Fibroblast of upper back skin (primary cell): ENCODE results near the gene ATP11C.
"Not testable (repeated sequence)": the region's sequence is repeated elsewhere in the genome, so short reads cannot be mapped to it uniquely, and the experiment has no call there.

ENCODE experiments used
- DNase-seq: peaks from one replicate; pipeline ENCODE4 v3.0.0-alpha.2; 2013

The ATP11C gene

GRCh38 chrX:139924069-139924695 is 8.7 kb downstream of the ATP11C start:
- DNase-seq, result no peak

GRCh38 chrX:139921142-139921541 is 11.7 kb downstream of the ATP11C start:
- DNase-seq, result not testable (repeated sequence)

- DNase-seq, result no peak
Measured at GRCh38 chrX:139920316-139920715, 12.5 kb downstream of the ATP11C start.

- DNase-seq, result no peak
Measured at GRCh38 chrX:139914421-139914820, 18.4 kb downstream of the ATP11C start.

GRCh38 chrX:139909712-139910111 is 23.1 kb downstream of the ATP11C start:
- DNase-seq, result no peak

- no peak for DNase-seq
Measured at GRCh38 chrX:139907078-139907477, 25.8 kb downstream of the ATP11C start.

GRCh38 chrX:139905743-139906142 is 27.1 kb downstream of the ATP11C start:
- no peak for DNase-seq

- no peak for DNase-seq
Measured at GRCh38 chrX:139905051-139905450, 27.8 kb downstream of the ATP11C start.

- no peak for DNase-seq
Measured at GRCh38 chrX:139903210-139903609, 29.6 kb downstream of the ATP11C start.

- no peak for DNase-seq
Measured at GRCh38 chrX:139902559-139902958, 30.3 kb downstream of the ATP11C start.

- DNase-seq, result no peak
Measured at GRCh38 chrX:139898334-139898733, 34.5 kb downstream of the ATP11C start.

GRCh38 chrX:139892512-139892911 is 40.3 kb downstream of the ATP11C start:
- DNase-seq, result no peak

- peak; percentile 72 for DNase-seq
Measured at GRCh38 chrX:139890991-139891700, 41.7 kb downstream of the ATP11C start.

GRCh38 chrX:139889760-139890159 is 43.1 kb downstream of the ATP11C start:
- DNase-seq, result peak; percentile 34

GRCh38 chrX:139883984-139884383 is 48.9 kb downstream of the ATP11C start:
- DNase-seq, result no peak

- DNase-seq, result peak; percentile 61
Measured at GRCh38 chrX:139882299-139882698, 50.6 kb downstream of the ATP11C start.

- peak; percentile 83 for DNase-seq
Measured at GRCh38 chrX:139881572-139881971, 51.3 kb downstream of the ATP11C start.

GRCh38 chrX:139881130-139881529 is 51.7 kb downstream of the ATP11C start:
- peak; percentile 76 for DNase-seq

- no peak for DNase-seq
Measured at GRCh38 chrX:139877710-139878414, 55.0 kb downstream of the ATP11C start.

- no peak for DNase-seq
Measured at GRCh38 chrX:139875841-139876240, 57.0 kb downstream of the ATP11C start.

GRCh38 chrX:139869796-139870195 is 63.1 kb downstream of the ATP11C start:
- no peak for DNase-seq

GRCh38 chrX:139864640-139865039 is 68.2 kb downstream of the ATP11C start:
- no peak for DNase-seq

GRCh38 chrX:139862208-139862607 is 70.6 kb downstream of the ATP11C start:
- DNase-seq, result no peak

GRCh38 chrX:139856826-139857225 is 76.0 kb downstream of the ATP11C start:
- DNase-seq, result not testable (repeated sequence)
